ENCODE results near the gene BMI1.

Gene BMI1

GRCh38 chr10:22319980-22320558, 830 bp upstream of the BMI1 start:
- no peak for DNase-seq (ENCODE audit: low read depth)

- peak; percentile 47 for DNase-seq (ENCODE audit: low read depth)
Observed at GRCh38 chr10:22321156-22321923, 441 bp downstream of the BMI1 start.

GRCh38 chr10:22321924-22322640, 1.2 kb downstream of the BMI1 start:
- DNase-seq (ENCODE audit: low read depth): no peak

- DNase-seq (ENCODE audit: low read depth): no peak
Observed at GRCh38 chr10:22322641-22323160, 1.8 kb downstream of the BMI1 start.

GRCh38 chr10:22323538-22324305, 2.8 kb downstream of the BMI1 start:
- no peak for DNase-seq (ENCODE audit: low read depth)

GRCh38 chr10:22324413-22324812, 3.5 kb downstream of the BMI1 start:
- no peak for DNase-seq (ENCODE audit: low read depth)

GRCh38 chr10:22324893-22325271, 4.0 kb downstream of the BMI1 start:
- DNase-seq (ENCODE audit: low read depth): no peak

GRCh38 chr10:22325272-22326144, 4.6 kb downstream of the BMI1 start:
- DNase-seq (ENCODE audit: low read depth): peak; percentile 56

- DNase-seq (ENCODE audit: low read depth): no peak
Observed at GRCh38 chr10:22326145-22326702, 5.3 kb downstream of the BMI1 start.

- no peak for DNase-seq (ENCODE audit: low read depth)
Observed at GRCh38 chr10:22329150-22329549, 8.3 kb downstream of the BMI1 start.

GRCh38 chr10:22332116-22332692, 11.3 kb downstream of the BMI1 start:
- DNase-seq (ENCODE audit: low read depth): no peak

- DNase-seq (ENCODE audit: low read depth): no peak
Observed at GRCh38 chr10:22333167-22333974, 12.5 kb downstream of the BMI1 start.

- no peak for DNase-seq (ENCODE audit: low read depth)
Observed at GRCh38 chr10:22333975-22334282, 13.0 kb downstream of the BMI1 start.

GRCh38 chr10:22334414-22335172, 13.7 kb downstream of the BMI1 start:
- DNase-seq (ENCODE audit: low read depth): no peak

- DNase-seq (ENCODE audit: low read depth): peak; percentile 38
Observed at GRCh38 chr10:22335173-22335933, 14.5 kb downstream of the BMI1 start.

GRCh38 chr10:22338185-22338900, 17.4 kb downstream of the BMI1 start:
- no peak for DNase-seq (ENCODE audit: low read depth)

- DNase-seq (ENCODE audit: low read depth): no peak
Observed at GRCh38 chr10:22338931-22339330, 18.0 kb downstream of the BMI1 start.

All from stimulated activated CD8-positive, alpha-beta memory T cell treated with anti-CD3 and anti-CD28 coated beads, Interleukin-4, amount 100 ng/mL, for 24 hours (primary cell).